ENCODE results near the gene VPS13C. TPM values are rescaled to one million over a fixed set of nuclear protein-coding genes. Genes with fewer than 3 reads are reported as not detected.
A peak's percentile ranks its signal among the peaks of the same experiment; 100 is the strongest.
"Not testable (repeated sequence)": the region's sequence is repeated elsewhere in the genome, so short reads cannot be mapped to it uniquely, and the experiment has no call there.

VPS13C gene
- total RNA-seq, 1 donor = 117 TPM

GRCh38 chr15:62027263-62027565 is 33.0 kb downstream of the VPS13C start:
- no peaks in the 10 kb centered on the region for H4K20me1 ChIP-seq (ENCODE audit: insufficient read depth, low read length)
- TF ChIP-seq, protein P1, sequence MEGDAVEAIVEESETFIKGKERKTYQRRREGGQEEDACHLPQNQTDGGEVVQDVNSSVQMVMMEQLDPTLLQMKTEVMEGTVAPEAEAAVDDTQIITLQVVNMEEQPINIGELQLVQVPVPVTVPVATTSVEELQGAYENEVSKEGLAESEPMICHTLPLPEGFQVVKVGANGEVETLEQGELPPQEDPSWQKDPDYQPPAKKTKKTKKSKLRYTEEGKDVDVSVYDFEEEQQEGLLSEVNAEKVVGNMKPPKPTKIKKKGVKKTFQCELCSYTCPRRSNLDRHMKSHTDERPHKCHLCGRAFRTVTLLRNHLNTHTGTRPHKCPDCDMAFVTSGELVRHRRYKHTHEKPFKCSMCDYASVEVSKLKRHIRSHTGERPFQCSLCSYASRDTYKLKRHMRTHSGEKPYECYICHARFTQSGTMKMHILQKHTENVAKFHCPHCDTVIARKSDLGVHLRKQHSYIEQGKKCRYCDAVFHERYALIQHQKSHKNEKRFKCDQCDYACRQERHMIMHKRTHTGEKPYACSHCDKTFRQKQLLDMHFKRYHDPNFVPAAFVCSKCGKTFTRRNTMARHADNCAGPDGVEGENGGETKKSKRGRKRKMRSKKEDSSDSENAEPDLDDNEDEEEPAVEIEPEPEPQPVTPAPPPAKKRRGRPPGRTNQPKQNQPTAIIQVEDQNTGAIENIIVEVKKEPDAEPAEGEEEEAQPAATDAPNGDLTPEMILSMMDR (IDR thresholded peaks at IDR 0.05; ENCODE audit: extremely low read depth, low read depth, low read length) = no peak

GRCh38 chr15:62026487-62027262 is 33.6 kb downstream of the VPS13C start:
- no peak overlapping the region for H3K4me2 ChIP-seq (ENCODE audit: insufficient read depth, low read length)
- H3K27ac ChIP-seq (ENCODE audit: low read depth, low read length) = no peak overlapping the region
- TF ChIP-seq, protein P1 (IDR thresholded peaks at IDR 0.05; ENCODE audit: extremely low read depth, low read depth, low read length) = no peak
- no peak overlapping the region for H2AFZ ChIP-seq (ENCODE audit: low read length)
- H3K36me3 ChIP-seq (ENCODE audit: insufficient read depth, low read length) = no peaks in the 10 kb centered on the region
- H4K20me1 ChIP-seq (ENCODE audit: insufficient read depth, low read length) = no peaks in the 10 kb centered on the region
- no peaks in the 10 kb centered on the region for H3K79me2 ChIP-seq (ENCODE audit: insufficient read depth, low read length)
- DNase-seq (ENCODE audit: insufficient read length, low spot score, missing footprints) = no peak
- no peaks in the 10 kb centered on the region for H3K9me3 ChIP-seq (ENCODE audit: low read depth, low read length)
- no peaks in the 10 kb centered on the region for H3K4me1 ChIP-seq (ENCODE audit: insufficient read depth, low read length)
- no peaks in the 10 kb centered on the region for H3K27me3 ChIP-seq (ENCODE audit: insufficient read depth, low read length)
- no peak overlapping the region for H3K4me3 ChIP-seq (ENCODE audit: insufficient read depth, low read length)

More at GRCh38 chr15:62027263-62027565, 33.0 kb downstream of the VPS13C start:
- DNase-seq (ENCODE audit: insufficient read length, low spot score, missing footprints) = no peak
- H3K27me3 ChIP-seq (ENCODE audit: insufficient read depth, low read length) = no peaks in the 10 kb centered on the region
- H3K4me1 ChIP-seq (ENCODE audit: insufficient read depth, low read length) = no peaks in the 10 kb centered on the region
- no peaks in the 10 kb centered on the region for H3K36me3 ChIP-seq (ENCODE audit: insufficient read depth, low read length)
- no peak overlapping the region for H3K4me2 ChIP-seq (ENCODE audit: insufficient read depth, low read length)
- H3K9me3 ChIP-seq (ENCODE audit: low read depth, low read length) = no peaks in the 10 kb centered on the region
- H3K4me3 ChIP-seq (ENCODE audit: insufficient read depth, low read length) = no peak overlapping the region
- no peak overlapping the region for H3K27ac ChIP-seq (ENCODE audit: low read depth, low read length)
- no peaks in the 10 kb centered on the region for H3K79me2 ChIP-seq (ENCODE audit: insufficient read depth, low read length)
- no peak overlapping the region for H2AFZ ChIP-seq (ENCODE audit: low read length)

GRCh38 chr15:62021991-62022600 is 38.2 kb downstream of the VPS13C start:
- no peak overlapping the region for H3K27ac ChIP-seq (ENCODE audit: low read depth, low read length)
- H3K79me2 ChIP-seq (ENCODE audit: insufficient read depth, low read length) = no peaks in the 10 kb centered on the region
- no peak for DNase-seq (ENCODE audit: insufficient read length, low spot score, missing footprints)
- TF ChIP-seq, protein P1 (IDR thresholded peaks at IDR 0.05; ENCODE audit: extremely low read depth, low read depth, low read length) = no peak
- H3K4me3 ChIP-seq (ENCODE audit: insufficient read depth, low read length) = no peak overlapping the region
- H3K4me1 ChIP-seq (ENCODE audit: insufficient read depth, low read length) = no peaks in the 10 kb centered on the region
- no peaks in the 10 kb centered on the region for H3K9me3 ChIP-seq (ENCODE audit: low read depth, low read length)
- H3K36me3 ChIP-seq (ENCODE audit: insufficient read depth, low read length) = peaks cover 4% of the 10 kb centered on the region
- H3K27me3 ChIP-seq (ENCODE audit: insufficient read depth, low read length) = no peaks in the 10 kb centered on the region
- no peak overlapping the region for H2AFZ ChIP-seq (ENCODE audit: low read length)
- no peak overlapping the region for H3K4me2 ChIP-seq (ENCODE audit: insufficient read depth, low read length)
- no peaks in the 10 kb centered on the region for H4K20me1 ChIP-seq (ENCODE audit: insufficient read depth, low read length)

- Histone ChIP-seq H2AFZ (ENCODE audit: low read length) (no peak overlapping the region), H3K79me2 (ENCODE audit: insufficient read depth, low read length) (no peaks in the 10 kb centered on the region), H3K27ac (ENCODE audit: low read depth, low read length) (no peak overlapping the region), H3K9me3 (ENCODE audit: low read depth, low read length) (no peaks in the 10 kb centered on the region), H3K36me3 (ENCODE audit: insufficient read depth, low read length) (peaks cover 4% of the 10 kb centered on the region), H3K4me3 (ENCODE audit: insufficient read depth, low read length) (no peak overlapping the region), H3K27me3 (ENCODE audit: insufficient read depth, low read length) (no peaks in the 10 kb centered on the region), H3K4me1 (ENCODE audit: insufficient read depth, low read length) (no peaks in the 10 kb centered on the region), H4K20me1 (ENCODE audit: insufficient read depth, low read length) (no peaks in the 10 kb centered on the region), H3K4me2 (ENCODE audit: insufficient read depth, low read length) (no peak overlapping the region)
- peak; percentile 35 for DNase-seq (ENCODE audit: insufficient read length, low spot score, missing footprints)
- TF ChIP-seq, protein P1 (IDR thresholded peaks at IDR 0.05; ENCODE audit: extremely low read depth, low read depth, low read length) = no peak
Measured at GRCh38 chr15:62020576-62021160, 39.6 kb downstream of the VPS13C start.

DNA sequence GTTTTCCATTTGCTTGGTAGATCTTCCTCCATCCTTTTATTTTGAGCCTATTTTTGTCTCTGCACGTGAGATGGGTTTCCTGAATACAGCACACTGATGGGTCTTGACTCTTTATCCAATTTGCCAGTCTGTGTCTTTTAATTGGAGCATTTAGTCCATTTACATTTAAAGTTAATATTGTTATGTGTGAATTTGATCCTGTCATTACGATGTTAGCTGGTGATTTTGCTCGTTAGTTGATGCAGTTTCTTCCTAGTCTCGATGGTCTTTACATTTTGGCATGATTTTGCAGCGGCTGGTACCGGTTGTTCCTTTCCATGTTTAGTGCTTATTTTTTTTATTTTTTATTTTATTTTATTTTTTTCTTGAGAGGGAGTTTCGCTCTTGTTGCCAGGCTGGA is 54.9 kb downstream of the VPS13C start:
- not testable (repeated sequence) for H3K79me2 ChIP-seq (ENCODE audit: insufficient read depth, low read length); H3K27ac ChIP-seq (ENCODE audit: low read depth, low read length); H3K4me2 ChIP-seq (ENCODE audit: insufficient read depth, low read length); H3K9me3 ChIP-seq (ENCODE audit: low read depth, low read length); DNase-seq (ENCODE audit: insufficient read length, low spot score, missing footprints); H2AFZ ChIP-seq (ENCODE audit: low read length); H3K4me3 ChIP-seq (ENCODE audit: insufficient read depth, low read length); H4K20me1 ChIP-seq (ENCODE audit: insufficient read depth, low read length); H3K27me3 ChIP-seq (ENCODE audit: insufficient read depth, low read length); H3K4me1 ChIP-seq (ENCODE audit: insufficient read depth, low read length)
- H3K36me3 ChIP-seq (ENCODE audit: insufficient read depth, low read length) = peaks cover 17% of the 10 kb centered on the region
